SK-N-SH treated with all-trans-retinoic acid at 6 μM for 48 hours (cell line): ENCODE measurements around the gene MACF1.

Experiments used
- ARNTL ChIP-seq: fragments of 450-650 bp; formaldehyde crosslinking; IDR thresholded peaks from 2 replicates; pipeline ENCODE4 v1.5.0; 2020; ENCODE audit warnings: low read depth, mild to moderate bottlenecking, moderate library complexity, borderline replicate concordance
- ESRRG ChIP-seq: fragments of 250-450 bp; sonication (Bioruptor Pico); IDR thresholded peaks from 2 replicates; pipeline ENCODE4 v1.6.1; 2021; ENCODE audit warnings: mild to moderate bottlenecking
- PPARA ChIP-seq: fragments of 250-450 bp; sonication (Bioruptor Pico); IDR thresholded peaks from 2 replicates; pipeline ENCODE4 v1.5.0; 2020; ENCODE audit warnings: mild to moderate bottlenecking, borderline replicate concordance
- RARB ChIP-seq: fragments of 250-450 bp; sonication (Bioruptor Pico); IDR thresholded peaks from 2 replicates; pipeline ENCODE4 v1.8.0; 2021; ENCODE audit warnings: mild to moderate bottlenecking, moderate library complexity
- TSHZ2 ChIP-seq: fragments of 250-450 bp; sonication (Bioruptor Pico); IDR thresholded peaks from 2 replicates; pipeline ENCODE4 v1.5.0; 2020; ENCODE audit warnings: mild to moderate bottlenecking, moderate library complexity

GRCh38 chr1:39458991-39459390 is 254.5 kb downstream of the MACF1 start:
- TF ChIP-seq PPARA (CRISPR knock-in tag): no peak
- no peak for TF ChIP-seq RARB (CRISPR knock-in tag)
- TF ChIP-seq ARNTL (CRISPR knock-in tag): no peak
- TF ChIP-seq ESRRG: no peak
- no peak for TF ChIP-seq TSHZ2 (CRISPR knock-in tag)
